Transverse colon (tissue), 4 donors: ENCODE results near the gene RHEB.

Experiments used
- EP300 ChIP-seq: sonication (generic); formaldehyde crosslinking; IDR thresholded peaks from one replicate; pipeline ENCODE4 v1.6.1; 2017; ENCODE audit warnings: antibody characterized with exemption, low read depth
- POLR2A ChIP-seq: fragments of 450-650 bp; IDR thresholded peaks from one replicate; pipeline ENCODE4 v1.6.1; 2016; ENCODE audit warnings: antibody characterized with exemption, mild to moderate bottlenecking, moderate library complexity
- POLR2AphosphoS5 ChIP-seq, 3 donors: sonication (generic); formaldehyde crosslinking; IDR thresholded peaks; one replicate each; pipeline ENCODE4 v1.6.1; 2016; ENCODE audit warnings: antibody characterized with exemption in 3 of 3
- TF ChIP-seq, protein P1 (sequence below), 5 experiments: fragments of 200-600 bp in 3 of 5; fragments of 450-650 bp in 2 of 5; sonication (generic) in 3 of 5; IDR thresholded peaks; 1 replicate in 2 of 5; 2 replicates in 3 of 5; pipeline ENCODE4 v1.5.1; 2016 to 2017; ENCODE audit warnings: antibody characterized with exemption in 5 of 5, inconsistent platforms in 3 of 5, mild to moderate bottlenecking in 2 of 5, moderate library complexity in 1 of 5

DNA sequence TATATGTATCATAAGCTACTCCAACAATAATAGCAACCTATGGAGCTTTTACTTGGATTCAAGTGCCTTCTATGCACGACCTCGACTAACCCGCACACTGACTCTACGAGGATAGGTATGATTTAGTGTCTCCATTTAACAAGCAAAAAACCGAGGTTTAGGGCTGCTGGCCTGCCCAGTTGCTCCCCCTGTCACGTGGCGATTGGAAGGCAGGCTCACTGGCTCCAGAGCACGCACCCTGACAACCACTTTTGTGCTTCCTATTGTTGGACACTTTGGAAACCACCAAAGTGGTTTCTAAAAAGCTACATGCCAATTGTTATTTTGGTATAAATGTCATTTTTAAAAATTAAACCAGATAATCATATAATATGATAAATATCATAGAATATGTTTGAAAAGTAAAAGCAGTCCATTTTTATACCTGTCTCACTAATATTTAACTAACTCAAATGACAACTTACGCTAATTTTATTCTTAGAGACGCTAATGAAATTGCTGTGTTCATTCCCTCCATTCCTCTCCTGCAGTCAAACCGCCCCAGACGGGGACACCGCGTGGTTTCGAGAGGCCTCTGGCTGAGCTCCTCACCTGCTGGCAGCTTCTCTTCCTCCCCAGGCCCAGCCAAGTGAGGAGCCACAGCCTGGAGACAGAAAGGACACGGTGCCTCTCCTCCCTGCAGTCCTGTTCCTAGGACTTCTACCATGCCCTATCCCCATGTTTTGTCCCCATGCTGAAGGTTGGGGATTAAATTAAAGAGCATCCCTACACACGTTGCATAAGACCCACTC, 22.2 kb upstream of the RHEB start:
- TF ChIP-seq, protein P1, sequence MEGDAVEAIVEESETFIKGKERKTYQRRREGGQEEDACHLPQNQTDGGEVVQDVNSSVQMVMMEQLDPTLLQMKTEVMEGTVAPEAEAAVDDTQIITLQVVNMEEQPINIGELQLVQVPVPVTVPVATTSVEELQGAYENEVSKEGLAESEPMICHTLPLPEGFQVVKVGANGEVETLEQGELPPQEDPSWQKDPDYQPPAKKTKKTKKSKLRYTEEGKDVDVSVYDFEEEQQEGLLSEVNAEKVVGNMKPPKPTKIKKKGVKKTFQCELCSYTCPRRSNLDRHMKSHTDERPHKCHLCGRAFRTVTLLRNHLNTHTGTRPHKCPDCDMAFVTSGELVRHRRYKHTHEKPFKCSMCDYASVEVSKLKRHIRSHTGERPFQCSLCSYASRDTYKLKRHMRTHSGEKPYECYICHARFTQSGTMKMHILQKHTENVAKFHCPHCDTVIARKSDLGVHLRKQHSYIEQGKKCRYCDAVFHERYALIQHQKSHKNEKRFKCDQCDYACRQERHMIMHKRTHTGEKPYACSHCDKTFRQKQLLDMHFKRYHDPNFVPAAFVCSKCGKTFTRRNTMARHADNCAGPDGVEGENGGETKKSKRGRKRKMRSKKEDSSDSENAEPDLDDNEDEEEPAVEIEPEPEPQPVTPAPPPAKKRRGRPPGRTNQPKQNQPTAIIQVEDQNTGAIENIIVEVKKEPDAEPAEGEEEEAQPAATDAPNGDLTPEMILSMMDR (IDR thresholded peaks at IDR 0.05), result no peak
- TF ChIP-seq POLR2A, result no peak
- no peak for TF ChIP-seq POLR2AphosphoS5 (IDR thresholded peaks at IDR 0.05)
- no peak for TF ChIP-seq EP300
